GM10266 (cell line): ENCODE data around the gene STOM.
A peak's percentile ranks its signal among the peaks of the same experiment; 100 is the strongest.

Source experiments
- DNase-seq: peaks from one replicate; pipeline ENCODE4 v3.0.0; 2012; ENCODE audit errors: extremely low spot score
- CTCF ChIP-seq: IDR thresholded peaks from 2 replicates; pipeline ENCODE4 v1.5.1; 2012; ENCODE audit warnings: mild to moderate bottlenecking, low read depth; ENCODE audit not compliant: control insufficient read depth, insufficient read depth; ENCODE audit errors: missing control alignments

The STOM gene

GRCh38 chr9:121348221-121348620 lies 21.8 kb downstream of the STOM start:
- no peak for TF ChIP-seq CTCF

GRCh38 chr9:121345070-121345469 lies 25.0 kb downstream of the STOM start:
- no peak for DNase-seq
- no peak for TF ChIP-seq CTCF

More at GRCh38 chr9:121348221-121348620, 21.8 kb downstream of the STOM start:
- DNase-seq: no peak

GRCh38 chr9:121344184-121344583 lies 25.9 kb downstream of the STOM start:
- no peak for TF ChIP-seq CTCF
- DNase-seq: no peak

GRCh38 chr9:121340676-121341392 lies 29.2 kb downstream of the STOM start:
- DNase-seq: peak; percentile 69
- TF ChIP-seq CTCF: no peak

DNA sequence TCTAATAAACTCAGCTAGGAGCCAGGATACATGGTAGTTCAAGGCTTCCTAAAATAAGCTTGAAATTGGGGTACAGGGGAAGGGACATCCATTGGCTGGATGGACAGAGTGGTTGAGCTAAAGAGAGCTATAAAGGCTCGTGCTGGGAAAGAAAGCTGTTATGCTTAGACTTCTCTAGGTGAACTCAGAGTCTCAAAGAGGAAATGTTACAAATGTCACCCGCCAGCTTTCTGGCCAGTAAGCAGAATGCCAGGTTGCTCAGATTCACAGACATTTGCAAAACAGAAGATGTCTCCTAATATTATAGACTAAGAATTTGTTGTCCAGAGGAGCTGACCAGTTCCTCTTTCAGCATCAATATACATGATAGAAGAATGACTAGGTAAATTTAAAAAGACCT lies 30.6 kb downstream of the STOM start:
- TF ChIP-seq CTCF: no peak
- DNase-seq: no peak

DNA sequence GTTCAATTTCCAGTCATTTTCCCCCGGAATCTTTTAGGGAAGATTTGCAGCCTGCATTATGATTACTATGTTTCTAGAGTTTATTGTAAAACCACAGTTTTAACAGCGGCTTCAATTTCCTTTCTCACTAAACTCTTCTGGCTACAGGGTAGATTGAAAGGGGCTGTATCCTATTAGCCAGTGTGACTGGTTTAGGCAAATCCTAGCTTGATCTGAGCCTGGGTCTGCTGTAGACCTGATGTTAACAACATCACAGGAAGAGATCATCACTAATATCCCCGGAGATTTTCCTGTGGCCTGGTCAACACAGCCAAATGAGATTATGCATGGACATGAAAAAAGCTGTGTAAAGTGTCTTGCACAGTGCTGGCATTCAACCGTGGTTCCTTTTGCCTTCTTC lies 33.4 kb downstream of the STOM start:
- no peak for TF ChIP-seq CTCF
- DNase-seq: no peak

GRCh38 chr9:121333950-121334773 lies 35.9 kb downstream of the STOM start:
- no peak for TF ChIP-seq CTCF

More at GRCh38 chr9:121333950-121334773, 35.9 kb downstream of the STOM start:
- no peak for DNase-seq
